ENCODE data around the gene DAAM1.

DNA sequence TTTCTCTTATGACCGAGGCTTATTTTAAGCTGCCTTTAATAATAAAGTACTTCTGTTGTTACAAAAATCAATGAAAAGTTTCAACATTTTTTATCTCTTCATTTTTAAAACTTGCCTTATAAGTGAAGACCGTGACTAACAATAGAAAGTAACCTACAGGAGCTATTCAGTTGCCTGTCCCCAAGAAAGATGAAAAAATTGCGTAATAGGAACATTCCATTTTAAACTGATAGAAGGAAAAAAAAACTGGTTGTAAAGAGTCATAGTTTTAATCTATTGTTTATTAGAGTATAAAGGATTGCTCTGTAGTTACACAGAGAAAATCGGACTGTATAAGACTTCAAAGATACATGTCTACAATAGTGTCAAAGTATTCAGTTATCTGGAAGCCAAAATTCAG lies 83.3 kb downstream of the DAAM1 start:
- TF ChIP-seq, protein P1, sequence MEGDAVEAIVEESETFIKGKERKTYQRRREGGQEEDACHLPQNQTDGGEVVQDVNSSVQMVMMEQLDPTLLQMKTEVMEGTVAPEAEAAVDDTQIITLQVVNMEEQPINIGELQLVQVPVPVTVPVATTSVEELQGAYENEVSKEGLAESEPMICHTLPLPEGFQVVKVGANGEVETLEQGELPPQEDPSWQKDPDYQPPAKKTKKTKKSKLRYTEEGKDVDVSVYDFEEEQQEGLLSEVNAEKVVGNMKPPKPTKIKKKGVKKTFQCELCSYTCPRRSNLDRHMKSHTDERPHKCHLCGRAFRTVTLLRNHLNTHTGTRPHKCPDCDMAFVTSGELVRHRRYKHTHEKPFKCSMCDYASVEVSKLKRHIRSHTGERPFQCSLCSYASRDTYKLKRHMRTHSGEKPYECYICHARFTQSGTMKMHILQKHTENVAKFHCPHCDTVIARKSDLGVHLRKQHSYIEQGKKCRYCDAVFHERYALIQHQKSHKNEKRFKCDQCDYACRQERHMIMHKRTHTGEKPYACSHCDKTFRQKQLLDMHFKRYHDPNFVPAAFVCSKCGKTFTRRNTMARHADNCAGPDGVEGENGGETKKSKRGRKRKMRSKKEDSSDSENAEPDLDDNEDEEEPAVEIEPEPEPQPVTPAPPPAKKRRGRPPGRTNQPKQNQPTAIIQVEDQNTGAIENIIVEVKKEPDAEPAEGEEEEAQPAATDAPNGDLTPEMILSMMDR (IDR thresholded peaks at IDR 0.05) = no peak
- TF ChIP-seq POLR2AphosphoS5 (IDR thresholded peaks at IDR 0.05) (no peak), POLR2A (IDR thresholded peaks at IDR 0.05) (no peak), EP300 (IDR thresholded peaks at IDR 0.05) (no peak)
